Measurements from ENCODE around the gene C5. TPM values are rescaled to one million over a fixed set of nuclear protein-coding genes. Genes with fewer than 3 reads are reported as not detected.

The C5 gene
- total and polyA plus RNA-seq, 2 experiments from 2014 or later, result 0.31 TPM; not detected in 1

DNA sequence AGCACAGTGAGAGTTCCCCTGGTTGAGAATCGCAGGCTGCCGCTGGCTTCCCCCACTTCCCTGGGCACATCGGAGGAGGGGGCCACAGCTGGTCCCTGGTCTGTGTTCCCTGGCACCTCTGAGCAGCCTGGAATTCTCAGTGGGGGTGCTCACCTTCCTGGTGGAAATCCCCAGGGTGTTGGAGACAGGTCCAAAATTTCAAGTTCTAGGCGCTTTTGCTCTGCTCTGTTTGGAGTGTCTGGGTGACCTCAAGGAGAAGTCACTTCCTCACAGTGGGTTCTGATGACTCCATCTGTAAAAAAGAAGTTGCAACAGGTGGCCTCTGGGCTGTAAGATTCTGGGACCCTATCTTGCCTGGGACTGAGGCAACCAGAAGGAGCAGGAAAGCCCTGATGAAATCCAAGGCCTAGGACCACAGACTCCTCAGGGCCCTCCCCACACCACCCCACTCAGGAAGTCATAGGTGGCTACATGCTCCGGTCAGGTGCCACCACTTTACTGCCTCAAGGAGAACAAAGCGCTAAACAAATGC lies 123.6 kb downstream of the C5 start, which contains the start of gene TRAF1:
Gene TRAF1, minus strand, starts transcription at position 400 of the 532 bp plus-strand sequence. CDS start 721 bp downstream, outside the sequence.
- Histone ChIP-seq H3K27ac (ENCODE audit: low read depth) (no peak within 1 kb of the TSS), H3K36me3 (ENCODE audit: insufficient read depth) (no peaks in the 10 kb centered on the region), H3K9me2 (ENCODE audit: insufficient read depth) (no peaks in the 10 kb centered on the region), H3K27me3 (ENCODE audit: insufficient read depth) (peaks cover 15% of the 10 kb centered on the region; the same call in 1 of the 2 replicates), H3K4me2 (peak within 1 kb of the TSS; percentile 66; the same call in 1 of the 2 replicates), H3K79me2 (replicated peaks; ENCODE audit: insufficient read depth) (no peaks in the 10 kb centered on the region), H2AFZ (no peak within 1 kb of the TSS), H3K4me3 (no peak within 1 kb of the TSS), H3K4me1 (ENCODE audit: insufficient read depth) (peaks cover 49% of the 10 kb centered on the region), H4K20me1 (replicated peaks; ENCODE audit: insufficient read depth) (no peaks in the 10 kb centered on the region), H3F3A (replicated peaks; ENCODE audit: low read depth) (peaks cover 12% of the 10 kb centered on the region; the same call in 1 of the 2 replicates)
- no peak for ATAC-seq
- DNase-seq (ENCODE audit: low spot score), result no peak
- no peaks in the 10 kb centered on the region for H3K9me3 Mint-ChIP-seq
- H3K27ac Mint-ChIP-seq, result peak within 1 kb of the TSS; percentile 72; the same call in 1 of the 2 replicates
- no peaks in the 10 kb centered on the region for H3K36me3 Mint-ChIP-seq (ENCODE audit: low read depth)
- TF ChIP-seq, protein P1, sequence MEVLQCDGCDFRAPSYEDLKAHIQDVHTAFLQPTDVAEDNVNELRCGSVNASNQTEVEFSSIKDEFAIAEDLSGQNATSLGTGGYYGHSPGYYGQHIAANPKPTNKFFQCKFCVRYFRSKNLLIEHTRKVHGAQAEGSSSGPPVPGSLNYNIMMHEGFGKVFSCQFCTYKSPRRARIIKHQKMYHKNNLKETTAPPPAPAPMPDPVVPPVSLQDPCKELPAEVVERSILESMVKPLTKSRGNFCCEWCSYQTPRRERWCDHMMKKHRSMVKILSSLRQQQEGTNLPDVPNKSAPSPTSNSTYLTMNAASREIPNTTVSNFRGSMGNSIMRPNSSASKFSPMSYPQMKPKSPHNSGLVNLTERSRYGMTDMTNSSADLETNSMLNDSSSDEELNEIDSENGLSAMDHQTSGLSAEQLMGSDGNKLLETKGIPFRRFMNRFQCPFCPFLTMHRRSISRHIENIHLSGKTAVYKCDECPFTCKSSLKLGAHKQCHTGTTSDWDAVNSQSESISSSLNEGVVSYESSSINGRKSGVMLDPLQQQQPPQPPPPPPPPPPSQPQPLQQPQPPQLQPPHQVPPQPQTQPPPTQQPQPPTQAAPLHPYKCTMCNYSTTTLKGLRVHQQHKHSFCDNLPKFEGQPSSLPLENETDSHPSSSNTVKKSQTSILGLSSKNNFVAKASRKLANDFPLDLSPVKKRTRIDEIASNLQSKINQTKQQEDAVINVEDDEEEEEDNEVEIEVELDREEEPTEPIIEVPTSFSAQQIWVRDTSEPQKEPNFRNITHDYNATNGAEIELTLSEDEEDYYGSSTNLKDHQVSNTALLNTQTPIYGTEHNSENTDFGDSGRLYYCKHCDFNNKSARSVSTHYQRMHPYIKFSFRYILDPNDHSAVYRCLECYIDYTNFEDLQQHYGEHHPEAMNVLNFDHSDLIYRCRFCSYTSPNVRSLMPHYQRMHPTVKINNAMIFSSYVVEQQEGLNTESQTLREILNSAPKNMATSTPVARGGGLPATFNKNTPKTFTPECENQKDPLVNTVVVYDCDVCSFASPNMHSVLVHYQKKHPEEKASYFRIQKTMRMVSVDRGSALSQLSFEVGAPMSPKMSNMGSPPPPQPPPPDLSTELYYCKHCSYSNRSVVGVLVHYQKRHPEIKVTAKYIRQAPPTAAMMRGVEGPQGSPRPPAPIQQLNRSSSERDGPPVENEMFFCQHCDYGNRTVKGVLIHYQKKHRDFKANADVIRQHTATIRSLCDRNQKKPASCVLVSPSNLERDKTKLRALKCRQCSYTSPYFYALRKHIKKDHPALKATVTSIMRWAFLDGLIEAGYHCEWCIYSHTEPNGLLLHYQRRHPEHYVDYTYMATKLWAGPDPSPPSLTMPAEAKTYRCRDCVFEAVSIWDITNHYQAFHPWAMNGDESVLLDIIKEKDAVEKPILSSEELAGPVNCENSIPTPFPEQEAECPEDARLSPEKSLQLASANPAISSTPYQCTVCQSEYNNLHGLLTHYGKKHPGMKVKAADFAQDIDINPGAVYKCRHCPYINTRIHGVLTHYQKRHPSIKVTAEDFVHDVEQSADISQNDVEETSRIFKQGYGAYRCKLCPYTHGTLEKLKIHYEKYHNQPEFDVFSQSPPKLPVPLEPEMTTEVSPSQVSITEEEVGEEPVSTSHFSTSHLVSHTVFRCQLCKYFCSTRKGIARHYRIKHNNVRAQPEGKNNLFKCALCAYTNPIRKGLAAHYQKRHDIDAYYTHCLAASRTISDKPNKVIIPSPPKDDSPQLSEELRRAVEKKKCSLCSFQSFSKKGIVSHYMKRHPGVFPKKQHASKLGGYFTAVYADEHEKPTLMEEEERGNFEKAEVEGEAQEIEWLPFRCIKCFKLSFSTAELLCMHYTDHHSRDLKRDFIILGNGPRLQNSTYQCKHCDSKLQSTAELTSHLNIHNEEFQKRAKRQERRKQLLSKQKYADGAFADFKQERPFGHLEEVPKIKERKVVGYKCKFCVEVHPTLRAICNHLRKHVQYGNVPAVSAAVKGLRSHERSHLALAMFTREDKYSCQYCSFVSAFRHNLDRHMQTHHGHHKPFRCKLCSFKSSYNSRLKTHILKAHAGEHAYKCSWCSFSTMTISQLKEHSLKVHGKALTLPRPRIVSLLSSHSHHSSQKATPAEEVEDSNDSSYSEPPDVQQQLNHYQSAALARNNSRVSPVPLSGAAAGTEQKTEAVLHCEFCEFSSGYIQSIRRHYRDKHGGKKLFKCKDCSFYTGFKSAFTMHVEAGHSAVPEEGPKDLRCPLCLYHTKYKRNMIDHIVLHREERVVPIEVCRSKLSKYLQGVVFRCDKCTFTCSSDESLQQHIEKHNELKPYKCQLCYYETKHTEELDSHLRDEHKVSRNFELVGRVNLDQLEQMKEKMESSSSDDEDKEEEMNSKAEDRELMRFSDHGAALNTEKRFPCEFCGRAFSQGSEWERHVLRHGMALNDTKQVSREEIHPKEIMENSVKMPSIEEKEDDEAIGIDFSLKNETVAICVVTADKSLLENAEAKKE (CRISPR knock-in tag; IDR thresholded peaks at IDR 0.05), result no peak
- TF ChIP-seq ZNF114 (CRISPR knock-in tag; IDR thresholded peaks at IDR 0.05), result no peak
- no peak for TF ChIP-seq POLR2AphosphoS5 (IDR thresholded peaks at IDR 0.05; ENCODE audit: low read depth)
- TF ChIP-seq, protein P2, sequence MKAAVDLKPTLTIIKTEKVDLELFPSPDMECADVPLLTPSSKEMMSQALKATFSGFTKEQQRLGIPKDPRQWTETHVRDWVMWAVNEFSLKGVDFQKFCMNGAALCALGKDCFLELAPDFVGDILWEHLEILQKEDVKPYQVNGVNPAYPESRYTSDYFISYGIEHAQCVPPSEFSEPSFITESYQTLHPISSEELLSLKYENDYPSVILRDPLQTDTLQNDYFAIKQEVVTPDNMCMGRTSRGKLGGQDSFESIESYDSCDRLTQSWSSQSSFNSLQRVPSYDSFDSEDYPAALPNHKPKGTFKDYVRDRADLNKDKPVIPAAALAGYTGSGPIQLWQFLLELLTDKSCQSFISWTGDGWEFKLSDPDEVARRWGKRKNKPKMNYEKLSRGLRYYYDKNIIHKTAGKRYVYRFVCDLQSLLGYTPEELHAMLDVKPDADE (IDR thresholded peaks at IDR 0.05), result no peak
- TF ChIP-seq CREB1 (CRISPR knock-in tag; IDR thresholded peaks at IDR 0.05; ENCODE audit: low read depth), result no peak
- peaks cover 22% of the 10 kb centered on the region for H3K27me3 Mint-ChIP-seq (ENCODE audit: insufficient read depth, low read depth, poor library complexity)
- peaks cover 43% of the 10 kb centered on the region for H3K4me1 Mint-ChIP-seq
- peak within 1 kb of the TSS; percentile 74; the same call in 1 of the 3 replicates for H3K4me3 Mint-ChIP-seq

Measured in GM23338 (cell line).